T-helper 9 cell (primary cell): ENCODE data around the gene EEPD1.

Source experiments
- DNase-seq: peaks from one replicate; pipeline ENCODE4 v3.0.0-alpha.2; 2020

EEPD1 gene

DNA sequence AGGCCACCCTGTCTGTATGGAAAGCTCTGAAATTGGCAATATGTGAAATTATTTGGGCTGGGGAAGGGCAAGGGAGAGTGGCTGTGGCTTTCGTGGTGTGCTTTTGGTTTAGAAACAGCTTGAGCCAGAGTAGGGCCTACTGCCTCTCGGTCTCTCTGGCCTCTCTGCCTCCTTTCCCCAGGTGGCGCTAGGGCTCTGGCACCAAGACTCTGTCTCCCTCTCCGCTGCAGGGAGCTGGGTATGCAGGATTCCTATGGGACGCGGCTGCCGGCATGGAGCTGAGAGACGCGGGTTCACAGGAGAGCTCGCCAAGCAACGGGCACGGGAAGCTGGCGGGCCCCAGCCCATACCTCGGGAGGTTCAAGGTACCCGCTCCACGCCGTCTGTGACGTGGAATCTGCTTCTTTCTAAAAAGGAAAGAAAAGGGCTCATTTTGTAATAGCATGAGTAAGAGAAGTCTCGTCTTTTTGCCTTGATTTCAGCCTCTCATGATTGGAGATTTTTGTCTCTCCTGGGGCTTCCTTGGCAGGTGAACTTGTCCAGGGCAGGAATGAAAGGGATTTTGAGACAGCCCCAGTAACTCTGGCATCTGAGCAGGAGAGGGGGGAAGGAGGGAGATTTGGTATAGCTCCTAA lies 131.5 kb downstream of the EEPD1 start:
- DNase-seq = no peak

DNA sequence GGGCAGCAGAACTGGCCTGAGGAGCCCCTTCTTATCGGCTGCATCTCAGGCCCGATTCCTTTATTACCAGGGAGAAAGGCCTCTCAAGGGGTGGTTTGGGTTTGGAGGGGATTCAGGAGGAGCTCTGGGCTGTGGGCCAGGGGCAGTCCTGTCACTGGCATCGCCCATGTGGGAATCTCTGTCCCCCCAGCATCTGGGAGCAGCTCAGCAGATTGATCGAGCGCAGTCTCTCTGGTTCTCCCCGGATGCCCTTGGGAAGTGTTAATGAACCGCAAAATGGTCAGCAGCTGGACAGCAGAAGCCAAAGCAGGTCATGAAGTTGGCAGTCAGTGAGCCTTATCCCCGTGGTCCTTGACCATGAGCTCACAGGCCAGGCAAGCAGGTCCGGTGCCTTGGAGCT lies 132.2 kb downstream of the EEPD1 start:
- no peak for DNase-seq

- peak; percentile 57 for DNase-seq
Measured at GRCh38 chr7:36286226-36286625, 133.2 kb downstream of the EEPD1 start.

- DNase-seq = no peak
Measured at GRCh38 chr7:36286688-36287087, 133.6 kb downstream of the EEPD1 start.

GRCh38 chr7:36287371-36288241 lies 134.6 kb downstream of the EEPD1 start:
- DNase-seq = no peak

- DNase-seq = no peak
Measured at GRCh38 chr7:36288501-36288900, 135.4 kb downstream of the EEPD1 start.

GRCh38 chr7:36289833-36290661 lies 137.0 kb downstream of the EEPD1 start:
- no peak for DNase-seq

DNA sequence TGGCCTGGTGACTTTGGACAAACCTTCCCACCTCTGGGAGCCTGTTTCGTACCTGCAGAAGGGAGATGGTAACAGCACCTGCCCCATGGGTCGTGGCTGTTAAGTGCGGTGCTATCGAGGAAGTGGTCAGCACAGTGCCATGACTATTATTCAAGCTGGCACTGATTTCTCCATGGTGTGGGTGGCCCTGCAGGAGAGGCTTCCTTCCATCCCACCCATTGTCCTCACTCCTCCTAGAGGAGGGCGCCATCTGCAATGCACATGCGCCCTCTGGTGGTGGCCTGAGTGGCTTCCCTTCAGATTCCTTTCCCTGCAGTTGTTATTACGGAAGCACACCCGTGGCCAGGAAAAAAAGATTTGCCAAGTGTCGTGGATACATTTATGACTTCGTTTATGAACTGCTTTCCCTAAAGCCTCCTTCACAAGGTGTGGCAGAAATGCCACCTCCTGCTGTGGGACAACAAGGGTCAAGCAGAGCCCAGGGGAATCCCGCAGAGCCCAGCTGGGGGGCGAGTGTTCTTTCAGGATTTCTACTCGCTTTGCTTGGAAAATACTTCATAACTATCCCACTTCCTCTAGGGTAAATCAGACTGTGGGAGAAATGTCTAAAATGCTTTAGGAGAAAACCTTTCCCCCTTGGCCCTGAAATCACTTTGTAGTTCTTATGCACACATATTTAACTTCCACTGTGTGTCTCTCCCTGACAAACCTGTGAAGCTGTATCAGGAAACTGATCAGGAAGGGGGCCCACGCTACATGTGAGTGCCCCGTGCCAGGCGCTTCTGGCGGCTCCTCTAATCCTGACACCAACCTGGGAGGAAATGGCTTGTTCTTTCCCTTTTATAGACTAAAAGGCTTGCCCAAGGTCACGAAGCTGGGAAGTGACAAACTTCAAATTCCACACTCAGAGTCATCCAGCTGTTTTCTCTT lies 138.6 kb downstream of the EEPD1 start:
- DNase-seq = peak; percentile 81

DNA sequence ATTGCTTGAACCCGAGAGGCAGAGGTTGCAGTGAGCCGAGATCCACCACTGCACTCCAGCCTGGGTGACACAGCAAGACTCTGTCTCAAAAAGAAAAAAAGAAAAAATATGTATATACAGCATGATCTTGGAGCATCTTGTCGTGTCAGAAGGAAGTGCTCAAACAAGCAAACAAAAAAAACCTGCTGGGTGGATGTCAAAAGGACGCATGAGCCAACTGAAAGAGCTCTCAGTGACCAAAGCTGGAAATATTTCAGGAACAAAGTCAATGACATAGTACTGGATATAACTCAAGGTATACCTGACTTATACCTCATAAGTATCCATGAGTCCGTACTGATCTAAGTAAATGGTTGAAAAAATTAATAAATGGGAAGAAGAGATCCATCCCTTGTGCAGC lies 142.0 kb downstream of the EEPD1 start:
- no peak for DNase-seq

- DNase-seq = no peak
Measured at GRCh38 chr7:36296284-36296683, 143.2 kb downstream of the EEPD1 start.

DNA sequence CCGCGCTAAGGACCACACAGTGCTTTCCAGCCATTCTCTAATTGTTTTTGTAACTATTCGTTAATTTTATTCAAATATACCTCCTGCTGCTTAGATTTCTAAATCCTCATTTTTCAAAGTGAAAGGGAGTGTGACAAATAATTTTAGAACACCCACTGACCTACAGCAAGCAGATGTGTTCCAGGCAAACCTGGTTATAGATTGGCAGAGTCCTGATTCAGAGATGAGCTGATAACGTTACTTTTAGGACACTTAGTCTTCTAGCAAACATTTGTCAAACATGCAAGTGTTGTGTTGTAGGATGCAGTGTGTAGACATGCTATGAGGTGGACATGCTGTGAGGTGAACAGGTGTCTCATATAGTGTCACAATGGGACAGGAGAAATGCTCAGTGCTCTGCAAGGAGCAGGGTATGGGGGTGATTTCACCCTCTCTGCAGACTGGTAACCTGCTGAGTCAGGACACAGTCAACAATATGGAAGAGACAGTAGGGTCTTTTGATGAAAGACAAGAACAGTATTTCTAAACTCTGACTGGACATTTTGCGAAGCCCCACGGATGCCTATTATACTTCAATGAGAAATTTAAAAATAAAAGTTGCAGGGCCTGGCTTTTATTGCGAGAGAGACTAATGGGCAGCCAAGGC lies 144.4 kb downstream of the EEPD1 start:
- no peak for DNase-seq

GRCh38 chr7:36298106-36298505 lies 145.1 kb downstream of the EEPD1 start:
- DNase-seq = no peak

GRCh38 chr7:36299223-36299774 lies 146.2 kb downstream of the EEPD1 start:
- no peak for DNase-seq

GRCh38 chr7:36299823-36300341 lies 146.8 kb downstream of the EEPD1 start:
- DNase-seq = no peak

GRCh38 chr7:36300696-36301350 lies 147.8 kb downstream of the EEPD1 start:
- no peak for DNase-seq

GRCh38 chr7:36301914-36302771 lies 149.1 kb downstream of the EEPD1 start:
- no peak for DNase-seq

DNA sequence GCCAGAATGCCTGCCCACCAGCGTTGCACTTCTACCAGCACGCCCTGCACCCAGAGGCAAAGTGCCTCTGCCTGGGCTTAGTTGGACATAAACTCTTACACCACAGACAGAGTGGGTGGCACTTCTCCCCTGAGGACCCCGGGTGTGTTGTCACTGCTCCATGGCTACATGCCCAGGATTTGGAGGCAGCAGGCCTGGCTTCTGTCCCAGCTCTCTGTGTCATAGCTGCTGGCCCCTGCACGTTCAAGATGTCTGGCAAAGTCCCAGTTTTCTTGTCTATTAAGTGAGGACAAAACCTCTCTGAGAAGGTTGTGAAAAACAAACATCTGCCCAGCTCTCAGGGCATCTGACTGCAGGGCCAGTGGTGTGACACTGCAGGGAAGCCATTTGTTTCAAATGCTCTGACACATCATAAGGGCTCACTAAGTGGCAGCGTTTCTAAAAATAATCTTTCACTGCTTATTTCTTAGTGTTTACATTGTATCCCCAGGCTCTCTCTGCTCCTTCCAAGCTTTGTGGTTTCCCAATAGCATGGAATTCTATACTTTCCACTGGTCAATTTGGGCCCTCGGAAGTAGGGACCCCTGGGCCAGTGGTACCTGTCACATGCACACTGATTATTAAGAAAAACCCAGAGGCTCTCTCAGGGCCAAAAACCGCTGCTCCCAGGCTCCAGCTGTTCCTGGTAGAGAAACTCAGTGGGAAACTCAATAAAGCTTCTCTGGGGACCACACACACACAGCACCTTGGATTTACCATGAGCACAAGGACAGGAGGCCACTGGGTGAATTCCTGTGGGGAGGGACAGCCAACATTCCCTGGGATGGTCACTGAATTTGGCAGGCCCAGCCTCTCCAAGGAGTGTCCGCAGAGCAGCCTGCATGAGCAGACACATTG lies 150.4 kb downstream of the EEPD1 start:
- no peak for DNase-seq

- no peak for DNase-seq
Measured at GRCh38 chr7:36304099-36304425, 151.0 kb downstream of the EEPD1 start.

GRCh38 chr7:36305226-36305625 lies 152.2 kb downstream of the EEPD1 start:
- no peak for DNase-seq
